Measurements from ENCODE around the gene CACNA1H. TPM values are rescaled to one million over a fixed set of nuclear protein-coding genes. Genes with fewer than 3 reads are reported as not detected.

Gene CACNA1H
- total RNA-seq, 6 experiments from 2014 or later, result 0.56 to 14.0 (median 5.0) TPM

DNA sequence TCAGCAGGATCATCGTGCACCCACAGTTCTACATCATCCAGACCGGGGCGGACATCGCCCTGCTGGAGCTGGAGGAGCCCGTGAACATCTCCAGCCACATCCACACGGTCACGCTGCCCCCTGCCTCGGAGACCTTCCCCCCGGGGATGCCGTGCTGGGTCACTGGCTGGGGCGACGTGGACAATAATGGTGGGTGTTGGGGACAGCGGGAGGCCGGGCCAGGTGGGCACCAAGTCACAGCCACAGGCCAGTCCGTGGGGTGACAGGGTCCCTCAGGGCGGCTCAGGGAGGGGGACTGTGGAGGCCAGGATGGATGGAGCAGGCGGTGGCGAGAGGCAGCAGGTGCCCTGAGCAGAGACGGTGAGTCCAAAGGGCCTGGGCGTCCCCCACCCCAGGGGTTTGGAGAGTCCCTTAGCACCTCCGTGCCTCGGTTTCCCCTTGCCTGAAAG, 104.0 kb downstream of the CACNA1H start:
- no peak for ATAC-seq
- Histone ChIP-seq H3K4me3 (no peak overlapping the region), H3K27me3 (peaks cover 0 to 5% of the 10 kb centered on the region in 2 donors), H3K4me1 (no peaks in the 10 kb centered on the region), H3K27ac (no peak overlapping the region), H3K36me3 (no peaks in the 10 kb centered on the region), H3K9me3 (no peaks in the 10 kb centered on the region)
- TF ChIP-seq, protein P1, sequence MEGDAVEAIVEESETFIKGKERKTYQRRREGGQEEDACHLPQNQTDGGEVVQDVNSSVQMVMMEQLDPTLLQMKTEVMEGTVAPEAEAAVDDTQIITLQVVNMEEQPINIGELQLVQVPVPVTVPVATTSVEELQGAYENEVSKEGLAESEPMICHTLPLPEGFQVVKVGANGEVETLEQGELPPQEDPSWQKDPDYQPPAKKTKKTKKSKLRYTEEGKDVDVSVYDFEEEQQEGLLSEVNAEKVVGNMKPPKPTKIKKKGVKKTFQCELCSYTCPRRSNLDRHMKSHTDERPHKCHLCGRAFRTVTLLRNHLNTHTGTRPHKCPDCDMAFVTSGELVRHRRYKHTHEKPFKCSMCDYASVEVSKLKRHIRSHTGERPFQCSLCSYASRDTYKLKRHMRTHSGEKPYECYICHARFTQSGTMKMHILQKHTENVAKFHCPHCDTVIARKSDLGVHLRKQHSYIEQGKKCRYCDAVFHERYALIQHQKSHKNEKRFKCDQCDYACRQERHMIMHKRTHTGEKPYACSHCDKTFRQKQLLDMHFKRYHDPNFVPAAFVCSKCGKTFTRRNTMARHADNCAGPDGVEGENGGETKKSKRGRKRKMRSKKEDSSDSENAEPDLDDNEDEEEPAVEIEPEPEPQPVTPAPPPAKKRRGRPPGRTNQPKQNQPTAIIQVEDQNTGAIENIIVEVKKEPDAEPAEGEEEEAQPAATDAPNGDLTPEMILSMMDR (IDR thresholded peaks at IDR 0.05), result no peak
- no peak for TF ChIP-seq POLR2A (IDR thresholded peaks at IDR 0.05)
- WGBS (ENCODE audit: insufficient coverage, low coverage, low lambda C conversion rate, missing lambda C conversion rate), result 20% methylated on average over 1 of the region's 22 CpGs
- no peak for DNase-seq
- intact Hi-C loops (cut with DNase I), result no loop called here

DNA sequence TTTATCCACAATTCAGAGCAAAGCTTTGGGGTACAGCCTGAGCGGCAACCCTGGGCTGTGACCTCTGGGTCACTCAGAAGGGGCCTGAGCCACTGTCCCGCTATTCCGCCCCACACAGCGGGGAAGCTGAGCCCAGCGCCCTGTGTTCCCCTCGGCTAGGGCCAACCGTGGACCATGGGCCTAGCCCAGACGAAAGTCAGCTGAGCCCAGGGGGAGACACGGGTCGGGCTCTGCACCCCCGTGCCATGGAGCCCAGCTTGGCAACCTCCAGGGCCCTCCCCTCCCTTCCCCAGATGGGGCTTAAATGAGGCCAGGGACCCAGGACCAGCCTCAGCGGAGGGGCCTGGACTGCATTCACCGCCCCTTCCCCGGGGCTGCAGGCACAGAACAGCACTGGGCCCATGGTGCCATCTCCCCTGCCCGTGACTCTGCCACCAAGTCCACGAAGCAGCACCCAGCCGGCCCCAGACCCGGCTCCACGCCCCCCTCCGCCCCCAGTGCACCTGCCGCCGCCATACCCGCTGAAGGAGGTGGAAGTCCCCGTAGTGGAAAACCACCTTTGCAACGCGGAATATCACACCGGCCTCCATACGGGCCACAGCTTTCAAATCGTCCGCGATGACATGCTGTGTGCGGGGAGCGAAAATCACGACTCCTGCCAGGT, 104.8 kb downstream of the CACNA1H start:
- TF ChIP-seq, protein P1 (IDR thresholded peaks at IDR 0.05), result no peak
- no peak for TF ChIP-seq POLR2A (IDR thresholded peaks at IDR 0.05)
- 20% methylated on average over 1 of the region's 34 CpGs for WGBS (ENCODE audit: insufficient coverage, low coverage, low lambda C conversion rate, missing lambda C conversion rate)
- H3K27ac ChIP-seq, result no peak overlapping the region
- intact Hi-C loops (cut with DNase I), result no loop called here
- peaks cover 0 to 5% of the 10 kb centered on the region in 2 donors for H3K27me3 ChIP-seq
- H3K9me3 ChIP-seq, result no peaks in the 10 kb centered on the region
- no peaks in the 10 kb centered on the region for H3K36me3 ChIP-seq
- DNase-seq (no peak), ATAC-seq (no peak)
- no peaks in the 10 kb centered on the region for H3K4me1 ChIP-seq
- H3K4me3 ChIP-seq, result no peak overlapping the region

DNA sequence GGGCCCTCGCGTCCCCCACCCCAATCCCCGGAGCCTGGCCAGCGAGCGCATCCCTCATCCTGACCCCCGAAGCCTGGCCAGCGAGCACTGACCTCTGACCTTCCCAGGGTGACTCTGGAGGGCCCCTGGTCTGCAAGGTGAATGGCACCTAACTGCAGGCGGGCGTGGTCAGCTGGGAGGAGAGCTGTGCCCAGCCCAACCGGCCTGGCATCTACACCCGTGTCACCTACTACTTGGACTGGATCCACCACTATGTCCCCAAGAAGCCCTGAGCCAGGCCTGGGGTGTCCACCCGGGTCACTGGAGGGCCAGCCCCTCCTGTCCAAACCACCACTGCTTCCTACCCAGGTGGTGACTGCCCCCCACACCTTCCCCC, 105.3 kb downstream of the CACNA1H start:
- H3K4me1 ChIP-seq, result no peaks in the 10 kb centered on the region
- H3K27ac ChIP-seq, result no peak overlapping the region
- no peak overlapping the region for H3K4me3 ChIP-seq
- 67% methylated on average over 4 of the region's 12 CpGs for WGBS (ENCODE audit: insufficient coverage, low coverage, low lambda C conversion rate, missing lambda C conversion rate)
- no peak for TF ChIP-seq POLR2A (IDR thresholded peaks at IDR 0.05)
- TF ChIP-seq, protein P1 (IDR thresholded peaks at IDR 0.05), result no peak
- peaks cover 0 to 5% of the 10 kb centered on the region in 2 donors for H3K27me3 ChIP-seq
- no peaks in the 10 kb centered on the region for H3K9me3 ChIP-seq
- H3K36me3 ChIP-seq, result no peaks in the 10 kb centered on the region
- intact Hi-C loops (cut with DNase I), result no loop called here
- DNase-seq (no peak), ATAC-seq (no peak)

DNA sequence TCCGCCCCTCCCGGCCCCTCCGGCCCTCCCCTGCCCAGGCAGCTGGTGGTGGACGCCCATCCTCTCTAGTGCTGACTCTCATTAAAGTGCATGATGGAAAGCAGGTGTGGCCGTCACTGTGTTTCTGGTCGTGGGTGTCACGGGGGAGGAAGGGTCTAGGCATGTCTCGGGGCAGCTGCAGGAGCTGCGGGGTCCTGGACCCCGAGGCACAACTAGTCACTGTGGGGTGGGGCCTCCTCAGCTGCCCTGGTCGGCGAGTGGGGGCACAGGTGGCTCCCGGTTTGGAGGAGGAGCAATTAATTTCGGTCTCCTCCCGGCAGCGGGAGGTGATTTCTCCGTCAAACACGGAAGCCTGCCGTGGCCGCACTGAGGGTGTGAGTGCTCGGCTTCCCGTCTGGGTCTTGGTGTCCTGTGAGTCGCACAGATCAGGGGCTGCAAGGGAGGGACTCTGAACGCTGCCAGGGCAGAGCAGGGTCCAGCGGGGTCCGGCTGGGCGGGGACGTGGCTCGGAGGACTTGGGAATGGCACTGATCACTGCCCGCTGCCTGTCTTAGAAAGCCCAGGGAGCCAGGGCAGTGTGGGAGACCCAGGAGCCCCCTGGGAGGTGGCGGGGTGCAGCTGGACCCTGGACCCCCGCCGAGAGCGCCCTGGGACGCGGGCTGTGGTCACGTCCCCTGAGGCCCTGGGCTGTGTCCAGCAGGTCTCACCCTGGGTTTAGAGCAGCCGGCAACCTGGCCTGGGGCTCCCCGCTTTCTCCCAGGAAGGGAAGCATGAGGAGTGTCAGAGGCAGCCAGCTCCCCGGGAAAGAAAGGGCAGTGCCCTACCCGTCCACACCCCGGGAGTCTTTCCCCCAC, 106.2 kb downstream of the CACNA1H start:
- H3K27me3 ChIP-seq, result peaks cover 0 to 5% of the 10 kb centered on the region in 2 donors
- H3K4me3 ChIP-seq, result no peak overlapping the region
- WGBS (ENCODE audit: insufficient coverage, low coverage, low lambda C conversion rate, missing lambda C conversion rate), result 5% methylated on average over 18 of the region's 42 CpGs
- no peaks in the 10 kb centered on the region for H3K9me3 ChIP-seq
- intact Hi-C loops (cut with DNase I), result no loop called here
- DNase-seq, result no peak
- no peaks in the 10 kb centered on the region for H3K36me3 ChIP-seq
- TF ChIP-seq, protein P1 (IDR thresholded peaks at IDR 0.05), result no peak
- TF ChIP-seq POLR2A (IDR thresholded peaks at IDR 0.05), result no peak
- no peak for ATAC-seq
- no peaks in the 10 kb centered on the region for H3K4me1 ChIP-seq
- H3K27ac ChIP-seq, result no peak overlapping the region

All from right lobe of liver (tissue), 6 donors.